ENCODE measurements around the gene PLGRKT. TPM values are rescaled to one million over a fixed set of nuclear protein-coding genes. Genes with fewer than 3 reads are reported as not detected.

PLGRKT gene
- polyA plus RNA-seq, 1 donor = 28.5 TPM

- DNase-seq (ENCODE audit: low read depth) = no peak
Observed at GRCh38 chr9:5315187-5315923, 122.4 kb downstream of the PLGRKT start.

GRCh38 chr9:5310851-5311250, 126.9 kb downstream of the PLGRKT start:
- no peak for DNase-seq (ENCODE audit: low read depth)

Other genes starting within 250 kb of the PLGRKT start
- not detected for gene INSL4, start 206.5 kb downstream of the PLGRKT start, polyA plus RNA-seq (ENCODE audit: insufficient read length)
- gene RLN2, start 133.2 kb downstream of the PLGRKT start, polyA plus RNA-seq (ENCODE audit: insufficient read length) = 0.63 TPM
- 0.27 TPM for gene RLN1, start 98.0 kb downstream of the PLGRKT start, polyA plus RNA-seq (ENCODE audit: insufficient read length)
- gene CD274, start 12.6 kb upstream of the PLGRKT start, polyA plus RNA-seq (ENCODE audit: insufficient read length) = 1.2 TPM
- gene PDCD1LG2, start 72.6 kb upstream of the PLGRKT start, polyA plus RNA-seq (ENCODE audit: insufficient read length) = 2.8 TPM
- gene RIC1, start 191.2 kb upstream of the PLGRKT start, polyA plus RNA-seq (ENCODE audit: insufficient read length) = 18.1 TPM